ELF-1 (cell line): Measurements from ENCODE around the gene TBC1D22A.

ENCODE experiments used
- DNase-seq: peaks from one replicate; pipeline ENCODE4 v3.0.0-alpha.2; 2016; ENCODE audit warnings: low read depth, low spot score

The TBC1D22A gene

GRCh38 chr22:47056776-47057470 lies 294.5 kb downstream of the TBC1D22A start:
- DNase-seq, result no peak

- no peak for DNase-seq
Measured at GRCh38 chr22:47057916-47058585, 295.6 kb downstream of the TBC1D22A start.

GRCh38 chr22:47059076-47059475 lies 296.6 kb downstream of the TBC1D22A start:
- DNase-seq, result no peak

GRCh38 chr22:47059701-47060161 lies 297.3 kb downstream of the TBC1D22A start:
- DNase-seq, result no peak

- DNase-seq, result no peak
Measured at GRCh38 chr22:47060718-47061117, 298.3 kb downstream of the TBC1D22A start.

GRCh38 chr22:47061226-47061625 lies 298.8 kb downstream of the TBC1D22A start:
- DNase-seq, result no peak

GRCh38 chr22:47062126-47062525 lies 299.7 kb downstream of the TBC1D22A start:
- DNase-seq, result no peak

GRCh38 chr22:47063071-47063509 lies 300.6 kb downstream of the TBC1D22A start:
- no peak for DNase-seq

- no peak for DNase-seq
Measured at GRCh38 chr22:47063606-47064005, 301.2 kb downstream of the TBC1D22A start.

GRCh38 chr22:47064016-47064415 lies 301.6 kb downstream of the TBC1D22A start:
- DNase-seq, result no peak

- no peak for DNase-seq
Measured at GRCh38 chr22:47064416-47064815, 302.0 kb downstream of the TBC1D22A start.

GRCh38 chr22:47065756-47066615 lies 303.5 kb downstream of the TBC1D22A start:
- DNase-seq, result no peak

- DNase-seq, result no peak
Measured at GRCh38 chr22:47066616-47066905, 304.1 kb downstream of the TBC1D22A start.

GRCh38 chr22:47067321-47067890 lies 305.0 kb downstream of the TBC1D22A start:
- DNase-seq, result peak; percentile 72

GRCh38 chr22:47067911-47068625 lies 305.6 kb downstream of the TBC1D22A start:
- peak; percentile 4 for DNase-seq

- no peak for DNase-seq
Measured at GRCh38 chr22:47068626-47068996, 306.2 kb downstream of the TBC1D22A start.

GRCh38 chr22:47069270-47069669 lies 306.8 kb downstream of the TBC1D22A start:
- no peak for DNase-seq

- DNase-seq, result peak; percentile 42
Measured at GRCh38 chr22:47071078-47071806, 308.8 kb downstream of the TBC1D22A start.

GRCh38 chr22:47071807-47072641 lies 309.6 kb downstream of the TBC1D22A start:
- no peak for DNase-seq

- no peak for DNase-seq
Measured at GRCh38 chr22:47072642-47072967, 310.2 kb downstream of the TBC1D22A start.
